ENCODE data around the gene MYBPC1.

GRCh38 chr12:101713059-101713682 is 118.4 kb downstream of the MYBPC1 start:
- TF ChIP-seq, protein P1, sequence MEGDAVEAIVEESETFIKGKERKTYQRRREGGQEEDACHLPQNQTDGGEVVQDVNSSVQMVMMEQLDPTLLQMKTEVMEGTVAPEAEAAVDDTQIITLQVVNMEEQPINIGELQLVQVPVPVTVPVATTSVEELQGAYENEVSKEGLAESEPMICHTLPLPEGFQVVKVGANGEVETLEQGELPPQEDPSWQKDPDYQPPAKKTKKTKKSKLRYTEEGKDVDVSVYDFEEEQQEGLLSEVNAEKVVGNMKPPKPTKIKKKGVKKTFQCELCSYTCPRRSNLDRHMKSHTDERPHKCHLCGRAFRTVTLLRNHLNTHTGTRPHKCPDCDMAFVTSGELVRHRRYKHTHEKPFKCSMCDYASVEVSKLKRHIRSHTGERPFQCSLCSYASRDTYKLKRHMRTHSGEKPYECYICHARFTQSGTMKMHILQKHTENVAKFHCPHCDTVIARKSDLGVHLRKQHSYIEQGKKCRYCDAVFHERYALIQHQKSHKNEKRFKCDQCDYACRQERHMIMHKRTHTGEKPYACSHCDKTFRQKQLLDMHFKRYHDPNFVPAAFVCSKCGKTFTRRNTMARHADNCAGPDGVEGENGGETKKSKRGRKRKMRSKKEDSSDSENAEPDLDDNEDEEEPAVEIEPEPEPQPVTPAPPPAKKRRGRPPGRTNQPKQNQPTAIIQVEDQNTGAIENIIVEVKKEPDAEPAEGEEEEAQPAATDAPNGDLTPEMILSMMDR (IDR thresholded peaks at IDR 0.05), result no peak
- TF ChIP-seq EZH2 (IDR thresholded peaks at IDR 0.05; ENCODE audit: borderline replicate concordance, insufficient read depth, low read depth, low read length, poor library complexity, severe bottlenecking), result no peak
